HCT116 (cell line): ENCODE measurements around the gene GPBAR1.

Experiments
- CTCF ChIP-seq, 3 experiments: fragments of 200-600 bp in 1 of 3; sonication (generic) in 1 of 3; IDR thresholded peaks in 2 of 3; conservative IDR thresholded peaks in 1 of 3; 2 replicates each; pipeline ENCODE4 v1.5.1; 2012 to 2017; ENCODE audit warnings: low read depth in 2 of 3, low read length in 2 of 3, antibody characterized with exemption in 1 of 3, borderline replicate concordance in 1 of 3, control low read depth in 1 of 3, mild to moderate bottlenecking in 1 of 3, mixed read lengths in 1 of 3, mixed run types in 1 of 3, moderate library complexity in 1 of 3; ENCODE audit not compliant: insufficient read depth in 1 of 3
- EZH2phosphoT487 ChIP-seq: fragments of 200-600 bp; IDR thresholded peaks from 2 replicates; pipeline ENCODE4 v1.6.1; 2018; ENCODE audit warnings: antibody characterized with exemption, borderline replicate concordance
- POLR2A ChIP-seq: IDR thresholded peaks from 2 replicates; pipeline ENCODE4 v1.7.0; 2011; ENCODE audit warnings: borderline replicate concordance; ENCODE audit not compliant: insufficient read depth, insufficient read length; ENCODE audit errors: extremely low read depth
- POLR2AphosphoS5 ChIP-seq: IDR thresholded peaks from 2 replicates; pipeline ENCODE4 v1.6.1; 2011; ENCODE audit warnings: mild to moderate bottlenecking, low read depth, low read length, moderate library complexity
- REST ChIP-seq: IDR thresholded peaks from 2 replicates; pipeline ENCODE4 v1.6.1; 2012; ENCODE audit warnings: low read depth
- SIN3A ChIP-seq: IDR thresholded peaks from 2 replicates; pipeline ENCODE4 v1.6.1; 2012; ENCODE audit warnings: low read depth
- YY1 ChIP-seq: IDR thresholded peaks from 2 replicates; pipeline ENCODE4 v1.6.1; 2011; ENCODE audit warnings: low read length, low read depth, moderate library complexity, mild to moderate bottlenecking; ENCODE audit not compliant: insufficient replicate concordance; ENCODE audit errors: extremely low read depth
- ZBTB33 ChIP-seq: IDR thresholded peaks from 2 replicates; pipeline ENCODE4 v1.6.1; 2011; ENCODE audit warnings: mild to moderate bottlenecking, low read length, moderate library complexity; ENCODE audit not compliant: insufficient replicate concordance; ENCODE audit errors: extremely low read depth
- ZNF274 ChIP-seq: fragments of 200-500 bp; sonication (Bioruptor generic); IDR thresholded peaks from 2 replicates; pipeline ENCODE4 v1.6.1; 2014; ENCODE audit warnings: mild to moderate bottlenecking, low read depth, low read length, inconsistent platforms

- TF ChIP-seq POLR2AphosphoS5: no peak
- no peak for TF ChIP-seq CTCF (IDR thresholded peaks at IDR 0.05 in 2 of 3, conservative IDR thresholded peaks at IDR 0.05 in 1 of 3; ENCODE audit: borderline replicate concordance in 1 of 3, insufficient read depth in 1 of 3, low read depth in 2 of 3, low read length in 2 of 3)
- TF ChIP-seq REST: no peak
- TF ChIP-seq POLR2A: no peak
- no peak for TF ChIP-seq EZH2phosphoT487
- TF ChIP-seq SIN3A: no peak
- no peak for TF ChIP-seq ZBTB33
- TF ChIP-seq ZNF274: no peak
- no peak for TF ChIP-seq YY1
These were observed 31.0 kb upstream of the GPBAR1 start for GRCh38 chr2:218229851-218230250.
